KMS-11 (cell line): ENCODE data around the gene IFI6.

Experiments
- H2AFZ ChIP-seq: fragments of 200-600 bp; sonication (generic); 2 replicates; pipeline ENCODE4 v1.6.1; 2016; ENCODE audit warnings: antibody characterized with exemption, mixed run types, low read depth
- H3K27ac ChIP-seq: fragments of 200-600 bp; sonication (generic); 2 replicates; pipeline ENCODE4 v1.6.1; 2016; ENCODE audit warnings: mild to moderate bottlenecking, mixed run types
- H3K27me3 ChIP-seq: fragments of 200-600 bp; sonication (generic); 2 replicates; pipeline ENCODE4 v1.6.1; 2017; ENCODE audit warnings: mild to moderate bottlenecking, low read depth, mixed run types, moderate library complexity; ENCODE audit not compliant: insufficient read depth
- H3K36me3 ChIP-seq: fragments of 200-600 bp; sonication (generic); 2 replicates; pipeline ENCODE4 v1.6.1; 2017; ENCODE audit warnings: mild to moderate bottlenecking, mixed run types; ENCODE audit not compliant: insufficient read depth
- H3K4me1 ChIP-seq: fragments of 200-600 bp; sonication (generic); 2 replicates; pipeline ENCODE4 v1.6.1; 2016; ENCODE audit warnings: mild to moderate bottlenecking, low read depth, mixed run types; ENCODE audit not compliant: poor library complexity, severe bottlenecking
- H3K4me2 ChIP-seq: fragments of 200-600 bp; sonication (generic); 2 replicates; pipeline ENCODE4 v1.7.0; 2016; ENCODE audit warnings: mild to moderate bottlenecking, mixed run types
- H3K4me3 ChIP-seq: fragments of 200-600 bp; sonication (generic); IDR thresholded peaks from 2 replicates; pipeline ENCODE4 v1.6.1; 2017; ENCODE audit warnings: low read depth, low read length, mixed read lengths; ENCODE audit not compliant: insufficient read depth
- H3K79me2 ChIP-seq: fragments of 200-600 bp; sonication (generic); 2 replicates; pipeline ENCODE4 v1.6.1; 2016; ENCODE audit warnings: low read depth, mixed run types; ENCODE audit not compliant: insufficient read depth
- H3K9ac ChIP-seq: fragments of 200-600 bp; sonication (generic); 2 replicates; pipeline ENCODE4 v1.6.1; 2016; ENCODE audit warnings: mild to moderate bottlenecking, mixed run types
- H4K20me1 ChIP-seq: fragments of 200-600 bp; sonication (generic); 2 replicates; pipeline ENCODE4 v1.6.1; 2016; ENCODE audit warnings: mild to moderate bottlenecking, mixed run types; ENCODE audit not compliant: insufficient read depth
- CTCF ChIP-seq: fragments of 200-600 bp; sonication (generic); conservative IDR thresholded peaks from 2 replicates; pipeline ENCODE4 v1.6.1; 2017; ENCODE audit warnings: low read depth, mild to moderate bottlenecking, antibody characterized with exemption, low read length, moderate library complexity, mixed read lengths

IFI6 gene

DNA sequence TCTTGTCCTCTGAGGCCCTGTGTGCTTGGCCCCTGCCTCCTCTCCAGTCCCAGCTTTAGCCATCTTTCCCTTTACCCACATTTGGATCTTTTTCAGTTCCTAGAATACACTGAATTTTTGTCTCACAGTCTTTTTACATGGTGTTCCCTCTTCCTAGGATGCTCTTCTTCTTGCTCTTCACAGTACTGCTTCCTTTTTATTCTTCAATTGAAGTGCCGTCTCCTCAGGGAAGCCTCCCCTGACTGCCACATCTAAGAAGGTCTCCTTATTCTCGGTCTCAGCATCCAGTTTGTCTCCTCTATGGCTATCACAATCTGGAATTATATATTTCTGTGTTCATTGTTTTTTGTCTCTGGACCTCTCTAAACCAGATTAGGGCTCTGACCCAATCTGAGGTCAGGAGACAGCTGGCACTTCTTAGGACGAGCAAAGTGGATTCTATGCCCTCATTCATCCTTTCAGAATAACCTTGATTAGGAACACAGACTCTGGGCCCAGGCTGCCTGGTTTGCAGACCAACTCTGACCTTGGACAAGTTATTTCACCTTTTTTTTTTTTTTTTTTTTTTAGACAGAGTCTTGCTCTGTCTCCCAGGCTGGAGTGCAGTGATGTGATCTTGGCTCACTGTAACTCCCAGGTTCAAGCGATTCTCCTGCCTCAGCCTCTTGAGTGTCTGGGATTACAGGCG lies 33.8 kb downstream of the IFI6 start:
- Histone ChIP-seq H3K9ac (no peak overlapping the region), H3K79me2 (no peaks in the 10 kb centered on the region), H3K4me2 (no peak overlapping the region), H3K4me3 (no peak overlapping the region), H3K4me1 (peaks cover 6% of the 10 kb centered on the region), H3K36me3 (no peaks in the 10 kb centered on the region), H3K27ac (no peak overlapping the region), H4K20me1 (no peaks in the 10 kb centered on the region), H3K27me3 (no peaks in the 10 kb centered on the region), H2AFZ (no peak overlapping the region)
- TF ChIP-seq CTCF, result no peak

DNA sequence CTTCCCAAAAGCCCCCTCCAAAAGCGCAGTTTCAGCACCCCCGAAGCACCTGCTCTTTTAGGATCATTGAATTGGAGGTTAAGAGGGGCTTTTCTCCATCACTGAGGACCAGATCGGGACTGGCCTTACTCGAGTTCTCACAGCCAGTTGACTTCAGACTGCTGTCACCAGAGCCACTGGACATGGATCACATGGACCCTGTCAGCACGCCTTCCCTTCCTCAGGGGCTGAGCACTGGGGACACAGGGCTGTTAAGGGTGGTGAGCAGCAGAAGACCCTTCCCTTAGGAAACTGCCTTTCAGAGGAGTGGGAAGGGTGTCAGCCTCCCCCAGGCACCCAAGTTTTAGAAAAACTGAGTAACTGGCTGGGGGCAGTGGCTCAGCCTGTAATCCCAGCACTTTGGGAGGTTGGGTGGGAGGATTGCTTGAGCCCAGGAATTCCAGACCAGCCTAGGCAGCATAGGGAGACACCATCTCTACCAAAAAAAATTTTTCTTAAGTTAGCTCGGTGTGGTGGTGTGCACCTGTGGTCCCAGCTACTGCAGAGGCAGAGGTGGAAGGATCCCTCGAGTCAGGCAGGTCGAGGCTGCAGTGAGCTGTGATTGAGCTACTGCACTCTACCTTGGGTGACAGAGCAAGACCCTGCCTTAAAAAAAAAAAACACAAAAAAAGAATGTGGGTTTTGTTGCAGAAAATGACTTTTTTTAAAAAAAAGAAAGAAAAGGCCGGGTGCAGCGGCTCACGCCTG lies 36.4 kb downstream of the IFI6 start:
- TF ChIP-seq CTCF, result no peak
- Histone ChIP-seq H3K79me2 (no peaks in the 10 kb centered on the region), H3K36me3 (no peaks in the 10 kb centered on the region), H3K27me3 (no peaks in the 10 kb centered on the region), H3K4me3 (no peak overlapping the region), H3K27ac (no peak overlapping the region), H3K4me1 (peaks cover 32% of the 10 kb centered on the region), H4K20me1 (no peaks in the 10 kb centered on the region), H2AFZ (no peak overlapping the region), H3K9ac (no peak overlapping the region), H3K4me2 (no peak overlapping the region)

GRCh38 chr1:27634985-27635367 lies 37.0 kb downstream of the IFI6 start, which contains the start of gene FGR:
Gene FGR, minus strand, starts transcription at chr1:27635185. Its CDS starts 11,269 bp downstream, at chr1:27623916.
- Histone ChIP-seq H3K4me2 (no peak within 1 kb of the TSS), H2AFZ (0 out of 2 replicates have a peak within 1 kb of the TSS, but pooled peaks have one; percentile 6), H3K4me3 (no peak within 1 kb of the TSS)

More at GRCh38 chr1:27634985-27635367, 37.0 kb downstream of the IFI6 start, which contains the start of gene FGR:
- H3K36me3 ChIP-seq, result no peaks in the 10 kb centered on the region
- no peak within 1 kb of the TSS for H3K27ac ChIP-seq
- no peak within 1 kb of the TSS for H3K9ac ChIP-seq
- no peaks in the 10 kb centered on the region for H4K20me1 ChIP-seq
- H3K4me1 ChIP-seq, result peaks cover 35% of the 10 kb centered on the region
- no peaks in the 10 kb centered on the region for H3K79me2 ChIP-seq
- H3K27me3 ChIP-seq, result no peaks in the 10 kb centered on the region
- TF ChIP-seq CTCF, result no peak
